Embryonic facial prominence (tissue), 1 donor: ENCODE results near the gene GALNT2.

Experiments
- DNase-seq: peaks from one replicate; pipeline ENCODE4 v3.0.0-alpha.2; 2016; ENCODE audit errors: extremely low spot score

The GALNT2 gene

DNA sequence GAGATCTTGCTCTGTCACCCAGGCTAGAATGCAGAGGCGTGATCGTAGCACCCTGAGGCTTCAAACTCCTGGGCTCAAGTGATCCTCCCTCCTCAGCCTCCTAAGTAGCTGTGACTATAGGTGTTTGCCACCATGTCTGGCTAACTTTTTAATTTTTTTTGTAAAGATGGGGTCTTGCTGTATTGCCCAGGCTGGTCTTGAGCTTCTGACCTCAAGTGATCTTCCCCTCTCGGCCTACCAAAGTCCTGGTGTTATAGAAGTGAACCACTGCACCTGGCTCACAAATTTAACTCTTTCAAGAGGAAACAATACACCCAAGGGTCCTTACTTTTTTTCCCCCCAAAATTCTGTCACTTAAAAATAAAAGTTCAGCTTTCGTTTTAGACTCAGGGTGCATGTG is 62.3 kb downstream of the GALNT2 start:
- DNase-seq = no peak

DNA sequence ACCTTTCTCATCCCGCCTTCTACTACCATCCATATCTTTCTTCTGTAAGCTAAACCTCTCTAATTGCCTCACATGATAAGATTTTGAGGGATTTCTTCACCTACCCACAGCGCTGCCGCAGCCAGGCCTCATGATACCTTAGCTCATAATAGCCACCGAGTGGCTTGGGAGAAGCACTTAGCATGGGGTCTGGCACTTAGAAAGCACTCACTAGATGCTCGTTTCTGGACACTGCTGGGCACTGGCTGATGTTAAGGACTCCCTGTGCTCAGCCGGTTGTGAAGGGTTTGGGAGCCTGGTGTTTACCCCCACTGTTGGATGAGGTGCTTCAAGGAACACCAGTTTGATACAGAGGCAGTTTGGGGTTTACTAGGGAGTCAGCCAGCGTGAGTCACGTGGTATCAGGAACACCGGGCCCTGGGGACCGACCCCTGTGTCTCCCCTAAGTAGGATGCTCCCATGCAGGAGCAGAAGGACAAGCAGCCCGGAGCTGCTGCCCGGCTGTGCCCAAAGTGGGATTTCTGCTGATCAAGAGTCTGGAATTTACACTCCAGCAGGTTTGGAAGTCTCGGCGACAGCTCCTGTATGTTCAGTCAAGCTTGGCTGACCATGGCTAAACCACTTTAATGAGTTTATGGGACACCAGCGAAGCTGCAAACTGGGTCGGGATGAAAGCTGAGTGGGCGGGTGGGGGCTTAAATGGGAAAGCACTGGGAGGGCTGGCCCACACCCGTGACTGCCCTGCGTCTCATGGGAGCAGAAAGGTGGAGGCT is 63.3 kb downstream of the GALNT2 start:
- DNase-seq = no peak

DNA sequence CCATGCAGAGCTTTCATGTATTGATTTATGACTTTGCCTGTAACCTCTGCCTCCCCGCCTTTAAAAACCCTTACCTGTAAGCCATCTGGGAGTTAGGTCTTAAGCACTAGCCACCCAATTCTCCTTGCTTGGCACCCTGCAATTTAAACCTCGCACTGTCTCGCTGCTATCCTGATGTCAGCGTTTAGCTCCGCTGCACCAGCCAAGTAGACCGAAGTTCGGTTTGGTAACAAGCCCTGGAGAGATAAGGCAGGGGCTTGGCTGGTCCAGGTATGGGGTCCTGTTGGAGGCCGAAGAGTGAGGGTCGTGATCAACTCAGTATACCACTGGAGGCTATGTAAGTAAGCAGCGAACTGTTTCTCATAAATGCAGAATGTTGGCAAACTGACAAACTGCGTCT is 64.4 kb downstream of the GALNT2 start:
- no peak for DNase-seq

DNA sequence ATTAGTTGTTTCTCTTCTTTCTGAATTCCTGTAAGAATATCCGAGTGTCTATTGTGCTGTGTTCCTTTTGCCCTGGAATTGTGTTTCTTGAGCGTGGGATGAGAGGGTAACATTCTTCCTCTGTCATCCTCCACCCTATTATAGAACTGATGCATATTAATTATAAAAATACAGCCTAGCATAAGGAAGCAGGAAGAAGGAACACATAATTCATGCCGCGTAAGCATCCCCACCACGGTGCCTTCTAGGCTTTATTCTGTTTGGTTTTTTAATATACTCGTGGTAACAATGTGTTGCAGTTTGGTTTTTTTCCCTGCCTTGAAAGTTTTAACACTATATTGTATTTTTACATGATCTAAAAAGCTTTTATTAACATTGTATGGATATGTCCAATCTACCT is 65.7 kb downstream of the GALNT2 start:
- DNase-seq = no peak

DNA sequence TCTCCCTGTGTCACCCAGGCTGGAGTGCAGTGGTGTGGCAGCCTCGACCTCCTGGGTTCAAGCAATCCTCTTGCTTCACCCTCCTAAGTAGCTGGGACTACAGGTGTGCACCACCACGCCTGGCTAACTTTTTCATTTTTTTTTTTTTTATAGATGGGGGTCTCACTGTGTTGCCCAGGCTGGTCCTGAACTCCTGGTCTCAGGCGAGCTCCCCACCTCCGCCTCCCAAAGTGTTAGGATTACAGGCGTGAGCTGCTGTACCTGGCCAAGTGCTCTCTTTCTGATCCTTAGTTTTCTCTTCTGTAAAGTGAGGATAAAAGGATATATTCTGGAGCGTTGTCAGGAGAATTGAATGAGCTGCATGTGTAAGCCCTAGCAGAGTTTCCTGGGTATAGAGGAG is 68.7 kb downstream of the GALNT2 start:
- DNase-seq = no peak

DNA sequence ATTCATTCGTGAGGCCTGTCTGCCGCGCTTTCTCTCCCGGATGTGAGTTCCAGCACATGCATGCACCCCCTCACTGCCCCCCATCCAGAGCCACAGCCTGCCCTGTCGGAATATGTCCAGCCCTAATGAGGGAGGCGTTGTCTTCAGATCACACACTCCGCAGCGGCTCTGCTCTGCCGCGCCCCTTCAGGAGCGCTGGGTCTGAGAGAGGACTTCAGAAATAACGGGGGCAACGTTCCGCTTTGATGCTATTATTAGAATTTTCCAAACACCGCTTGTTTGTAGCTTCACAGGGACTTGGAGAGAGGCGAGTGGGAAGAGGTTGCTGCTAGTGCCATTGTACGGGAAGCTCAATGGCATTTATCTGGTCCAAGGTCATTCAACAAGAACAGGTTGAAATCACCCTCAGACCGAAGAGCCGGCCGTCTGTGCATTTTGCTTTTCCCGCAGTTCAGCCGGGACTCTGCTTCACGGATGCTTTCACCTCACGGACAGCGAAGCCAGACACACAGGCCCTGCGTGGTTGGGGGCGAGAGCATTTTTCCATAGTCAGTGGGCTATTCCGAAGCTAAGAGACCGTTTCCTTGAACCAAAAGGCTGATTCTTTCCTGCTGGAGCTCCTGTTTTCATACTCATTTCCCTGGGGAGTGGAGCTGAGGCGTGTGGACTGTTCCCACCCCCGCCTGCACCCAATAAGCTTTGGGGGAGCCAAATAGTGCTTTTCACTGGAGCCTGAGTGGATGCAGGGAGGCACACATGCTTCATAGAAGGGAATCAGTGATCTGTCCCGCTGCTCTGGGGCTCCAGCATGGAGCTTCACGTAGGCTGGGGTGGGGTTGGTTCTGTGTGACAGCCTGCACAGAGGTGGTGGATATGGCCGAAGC is 69.7 kb downstream of the GALNT2 start:
- DNase-seq = no peak

DNA sequence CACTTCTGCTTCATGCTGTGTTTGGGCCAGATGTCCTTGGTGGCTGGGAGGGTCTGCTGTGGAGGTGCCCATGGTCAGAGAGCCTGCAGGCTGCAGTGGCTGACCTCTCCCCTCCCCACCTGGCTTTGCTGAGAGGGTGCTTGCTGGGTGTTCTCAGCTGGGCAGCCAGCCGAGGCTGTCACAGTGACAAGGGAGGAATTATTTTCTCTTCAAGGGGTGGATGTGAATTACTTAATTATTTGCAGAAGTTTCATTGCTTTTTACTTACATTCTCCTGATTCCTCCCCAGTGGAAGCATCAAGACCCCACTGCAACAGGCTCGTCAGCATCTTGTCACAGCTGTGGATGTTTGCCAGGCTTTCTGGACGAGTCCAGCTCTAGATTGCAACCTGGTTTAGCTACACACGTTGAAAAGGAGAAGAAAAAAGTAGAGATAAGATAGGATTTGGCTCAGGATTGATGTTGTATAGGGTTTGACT is 70.3 kb downstream of the GALNT2 start:
- DNase-seq = no peak

DNA sequence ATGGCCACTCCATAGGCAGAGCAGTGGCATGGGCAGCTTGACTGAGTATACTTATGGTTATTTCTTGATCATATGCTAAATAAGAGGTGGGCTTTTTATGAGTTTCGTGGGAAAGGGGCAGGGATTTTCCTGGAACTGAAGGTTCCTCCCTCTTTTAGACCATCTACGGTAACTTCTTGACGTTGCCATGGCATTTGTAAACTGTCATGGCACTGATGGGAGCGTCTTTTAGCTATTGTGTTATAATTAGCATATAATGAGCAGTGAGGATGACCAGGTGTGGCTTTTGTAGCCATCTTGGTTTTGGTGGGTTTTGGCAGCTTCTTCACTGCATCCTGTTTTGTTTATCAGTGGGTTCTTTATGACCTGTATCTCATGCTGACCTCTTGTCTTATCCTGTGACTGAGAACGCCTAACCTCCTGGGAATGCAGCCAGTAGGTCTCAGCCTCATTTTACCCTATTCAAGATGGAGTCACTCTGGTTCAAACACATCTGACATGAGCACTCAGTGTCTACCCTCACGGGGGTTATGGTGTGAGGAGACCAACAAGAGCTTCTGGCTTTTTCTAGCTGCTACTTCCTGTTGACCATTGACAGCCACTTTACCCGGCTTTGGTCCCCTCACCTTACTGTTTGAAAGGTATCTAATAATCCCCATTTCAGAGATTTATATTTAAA is 71.7 kb downstream of the GALNT2 start:
- DNase-seq = no peak

DNA sequence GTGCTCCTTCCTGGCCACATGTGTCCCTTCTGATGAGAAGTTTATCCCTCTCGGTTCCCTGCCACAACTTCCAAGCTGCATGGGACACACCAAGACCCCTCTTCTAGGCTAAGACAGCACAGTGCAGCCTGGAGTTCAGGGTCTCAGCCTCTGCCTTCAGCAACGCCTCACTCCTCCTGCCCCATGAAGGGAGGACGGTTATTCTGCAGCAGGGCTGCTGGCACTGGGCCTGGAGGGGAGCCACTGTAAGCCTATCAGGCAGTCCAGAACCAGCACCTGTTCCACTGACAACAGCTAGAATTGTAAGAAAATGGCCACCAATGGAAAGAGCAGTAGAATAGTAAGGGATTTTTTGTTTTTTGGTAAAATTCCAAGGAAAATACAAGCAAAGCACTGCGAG is 72.3 kb downstream of the GALNT2 start:
- DNase-seq = no peak

DNA sequence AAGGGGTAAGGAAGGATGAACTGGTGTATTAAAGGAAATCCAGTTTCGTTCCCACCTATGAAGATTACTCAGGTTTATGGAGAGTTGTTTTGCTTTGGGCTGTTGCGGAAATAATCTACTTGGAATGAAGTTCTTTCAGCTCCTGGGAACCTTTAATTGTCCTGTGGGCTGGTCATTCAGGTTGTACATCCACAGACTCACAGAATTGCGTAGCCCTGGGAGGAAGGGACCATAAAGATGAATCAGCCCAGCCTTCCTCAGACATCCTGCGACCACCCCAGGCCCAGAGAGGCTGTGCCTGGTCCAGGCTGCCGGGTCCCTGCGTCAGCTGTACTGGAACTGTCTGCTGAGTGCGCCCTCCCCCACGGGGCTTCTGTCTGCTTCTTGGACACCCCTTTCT is 72.7 kb downstream of the GALNT2 start:
- DNase-seq = no peak

DNA sequence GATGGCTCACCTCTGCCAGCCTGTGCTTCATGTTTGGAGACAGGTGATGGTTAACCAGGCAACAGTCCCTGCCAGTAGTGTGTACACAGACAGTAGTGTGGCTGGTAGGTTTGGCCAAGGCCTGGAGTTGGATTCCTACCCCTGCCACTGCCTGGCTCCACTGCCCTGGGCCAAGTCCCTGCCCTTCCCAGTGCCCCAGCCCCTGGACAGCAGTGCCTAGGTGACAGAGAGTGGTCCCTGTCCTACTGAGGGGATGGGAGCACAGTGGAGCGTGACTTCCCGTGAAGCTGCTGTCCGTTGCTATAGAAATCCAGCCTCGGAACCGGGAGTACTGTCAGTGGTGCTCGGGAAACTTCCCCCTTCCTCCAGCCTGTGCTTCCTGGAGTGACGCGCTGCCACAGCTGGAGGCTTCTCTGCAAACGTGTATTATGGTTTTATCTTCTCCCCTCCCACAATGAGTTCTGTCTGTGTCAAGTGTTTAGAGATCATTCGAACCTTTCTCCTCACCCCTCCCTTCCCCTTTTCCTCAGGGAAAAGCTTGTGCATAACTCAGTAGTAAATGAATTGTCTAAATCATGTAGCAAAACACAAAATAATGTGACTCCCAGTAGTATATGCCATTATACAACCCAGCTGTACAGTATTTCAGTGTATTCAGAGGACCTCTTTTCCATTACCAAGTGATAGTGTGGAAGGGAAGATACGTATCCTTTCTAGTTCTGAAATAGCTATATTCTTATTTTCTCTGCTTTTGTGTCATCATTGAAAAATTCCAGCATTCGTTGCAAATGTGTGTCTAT is 73.4 kb downstream of the GALNT2 start:
- DNase-seq = no peak

DNA sequence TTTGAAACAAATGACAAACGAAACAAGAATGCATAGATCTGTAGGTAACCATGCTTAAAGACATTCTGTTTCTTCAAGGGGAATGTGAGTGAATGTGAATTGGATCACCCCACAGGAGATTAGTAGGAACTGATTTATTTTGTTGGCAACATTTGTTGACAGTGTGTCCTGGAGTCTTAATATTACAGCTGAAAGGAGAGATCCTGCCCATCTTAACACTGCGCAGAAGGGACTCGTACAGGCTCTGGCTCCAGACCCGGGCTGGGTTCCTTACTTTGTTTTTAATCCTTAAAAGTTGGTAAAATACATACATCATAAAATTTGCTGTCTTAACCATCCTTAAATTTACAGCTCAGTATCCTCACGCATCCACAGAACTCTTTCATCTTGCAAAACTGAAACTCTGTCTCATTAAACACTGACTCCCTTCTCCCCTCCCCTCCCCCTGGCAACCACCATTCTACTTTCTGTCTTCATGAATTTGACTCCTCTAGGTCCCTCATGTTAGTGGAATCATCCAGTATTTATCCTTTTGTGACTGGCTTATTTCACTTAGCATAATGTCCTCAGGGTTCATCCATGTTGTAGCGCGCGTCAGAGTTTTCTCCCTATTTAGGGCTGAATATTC is 74.1 kb downstream of the GALNT2 start:
- no peak for DNase-seq

DNA sequence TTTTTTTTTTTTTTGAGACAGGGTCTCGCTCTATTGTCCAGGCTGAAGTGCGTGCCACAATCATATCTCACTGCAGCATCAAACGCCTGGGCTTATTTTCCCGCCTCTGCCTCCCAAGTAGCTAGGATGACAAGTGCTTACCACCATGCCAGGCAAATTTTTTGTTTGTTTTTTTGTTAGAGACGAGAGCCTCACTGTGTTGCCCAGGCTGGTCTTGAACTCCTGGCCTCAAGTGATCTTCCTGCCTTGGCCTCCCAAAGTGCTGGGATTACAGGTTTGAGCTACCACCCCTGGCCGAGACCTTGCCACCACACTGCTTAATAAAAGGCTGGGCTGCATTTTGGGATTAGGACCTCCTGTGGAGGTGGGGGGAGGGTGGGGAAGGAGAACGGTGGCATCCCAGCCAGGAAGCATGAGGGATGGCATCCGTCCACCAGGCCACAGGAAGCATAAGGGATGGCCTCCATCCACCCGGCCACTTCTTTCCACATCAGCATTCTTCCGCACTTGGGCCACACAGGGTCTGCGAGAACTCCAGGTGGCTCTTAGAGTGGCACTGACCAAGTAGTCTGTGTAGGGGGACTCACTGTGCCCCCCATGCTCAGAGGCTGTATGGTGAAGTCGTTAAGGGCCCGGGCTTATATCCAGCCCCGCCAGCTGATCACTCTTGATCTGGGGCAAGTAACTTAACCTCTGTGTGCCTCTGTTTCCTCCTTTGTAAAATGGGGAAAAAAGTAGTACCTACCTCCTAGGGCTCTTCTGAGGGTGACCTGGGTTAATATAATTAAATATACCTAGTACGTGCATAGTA is 75.0 kb downstream of the GALNT2 start:
- no peak for DNase-seq

DNA sequence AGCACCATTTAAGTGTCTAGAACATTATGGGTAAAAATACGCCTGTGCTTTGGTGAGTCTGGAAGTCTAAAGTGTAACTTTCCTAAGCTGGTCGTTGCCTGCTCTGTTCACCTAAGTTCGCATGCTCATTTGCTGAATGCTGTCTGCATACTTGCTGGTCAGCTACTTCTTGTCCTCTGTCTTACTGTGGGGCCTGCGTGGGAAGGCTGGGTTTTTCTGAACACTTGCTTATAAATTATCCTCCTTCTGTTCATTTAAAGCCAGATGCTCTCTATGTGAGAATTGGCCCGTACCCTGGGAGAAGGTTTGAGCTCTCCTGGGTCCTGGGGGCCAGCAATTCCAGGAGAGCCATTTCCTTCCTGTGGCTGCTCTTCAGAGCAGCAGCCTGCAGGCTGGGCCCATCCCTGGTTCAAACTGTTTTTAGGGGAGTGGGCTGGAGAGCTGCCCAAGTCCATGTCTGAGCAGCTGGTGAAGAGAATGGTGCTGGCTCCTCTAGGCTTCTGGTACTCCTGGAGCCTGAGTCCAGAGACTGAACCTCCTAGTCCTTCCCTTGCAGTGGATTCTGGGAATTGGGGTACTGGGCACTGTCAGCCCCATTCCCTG is 75.7 kb downstream of the GALNT2 start:
- DNase-seq = no peak

DNA sequence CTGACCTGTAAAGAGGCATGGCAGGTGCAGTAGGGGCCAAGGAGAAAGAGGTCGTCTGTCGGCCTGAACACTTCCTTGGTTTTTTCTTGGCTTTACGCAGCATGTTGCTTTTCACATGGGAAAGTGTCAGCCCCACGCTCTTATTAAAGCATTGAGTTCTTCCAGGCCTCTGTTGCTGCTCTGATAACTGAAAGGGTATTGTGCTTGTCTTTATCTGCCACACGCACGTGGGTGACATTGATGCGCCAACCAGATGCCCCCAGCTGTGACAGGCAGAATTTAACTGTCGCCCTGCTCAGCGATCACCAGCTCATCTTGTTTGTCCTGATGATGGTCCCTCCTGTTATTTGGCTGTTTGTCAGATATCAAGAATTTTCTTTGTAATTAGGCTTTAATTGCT is 76.5 kb downstream of the GALNT2 start:
- no peak for DNase-seq

DNA sequence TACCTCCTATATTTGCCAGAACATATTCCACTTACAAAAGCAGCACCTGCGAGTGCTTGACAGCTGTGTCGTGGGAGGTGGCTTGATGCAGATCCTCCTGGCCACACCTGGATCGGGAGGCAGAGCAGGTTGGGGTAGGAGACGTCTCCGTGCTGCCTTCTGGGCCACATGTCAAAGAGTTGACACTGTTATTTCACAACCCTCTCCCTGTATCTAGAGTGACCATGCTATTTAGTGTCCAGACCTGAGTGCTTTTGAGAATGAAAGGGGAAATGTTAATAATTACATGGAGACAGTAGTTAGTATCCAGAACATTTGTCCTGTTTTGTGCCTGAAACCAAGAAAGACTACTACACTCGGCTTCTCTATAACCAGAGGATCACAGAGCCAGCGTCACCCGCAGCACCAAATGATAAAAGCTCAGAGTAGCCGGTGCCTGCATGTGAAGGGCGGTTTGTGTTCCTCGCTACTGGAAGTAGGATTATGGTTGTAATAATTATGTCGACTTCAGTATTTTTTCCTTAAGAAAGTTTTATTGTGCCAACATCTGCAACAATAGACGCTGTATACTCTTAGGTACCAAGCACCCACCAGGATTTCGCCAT is 77.1 kb downstream of the GALNT2 start:
- DNase-seq = no peak

DNA sequence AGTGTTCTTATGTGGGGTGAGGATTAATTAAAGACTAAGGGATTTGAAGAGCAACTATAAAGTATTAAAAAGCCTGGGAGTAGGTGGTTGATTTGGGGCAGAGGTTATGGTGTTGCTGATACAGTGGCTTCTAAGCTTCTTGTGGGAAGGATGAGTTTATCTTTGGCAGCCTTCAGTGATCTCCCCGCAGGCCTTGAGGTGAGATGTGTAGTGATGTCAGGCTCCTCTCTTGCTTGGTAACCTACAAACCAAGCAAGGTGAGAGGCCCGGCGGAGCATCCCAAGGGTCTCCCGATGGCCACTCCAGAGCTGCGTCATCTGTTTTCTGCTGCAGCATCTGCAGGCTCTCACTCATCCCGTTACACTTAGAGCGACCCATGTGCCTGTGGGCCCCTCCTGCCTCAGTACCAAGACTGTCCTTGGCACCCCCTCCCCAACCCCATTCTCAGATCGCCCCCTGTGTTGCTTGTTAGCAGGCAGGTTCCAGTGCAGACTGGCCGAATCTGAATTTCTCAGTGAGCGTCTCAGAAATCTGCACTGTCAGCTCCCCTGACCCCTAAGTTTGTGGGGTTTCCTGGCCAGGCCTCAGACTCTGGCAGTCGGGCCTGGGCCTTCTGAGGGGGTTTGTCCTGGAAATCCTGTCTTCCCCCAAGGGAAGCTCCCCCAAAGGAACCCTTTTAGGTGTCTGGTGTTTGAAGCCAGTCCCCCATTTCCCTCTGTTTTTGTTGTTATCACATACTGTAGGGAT is 77.9 kb downstream of the GALNT2 start:
- no peak for DNase-seq

DNA sequence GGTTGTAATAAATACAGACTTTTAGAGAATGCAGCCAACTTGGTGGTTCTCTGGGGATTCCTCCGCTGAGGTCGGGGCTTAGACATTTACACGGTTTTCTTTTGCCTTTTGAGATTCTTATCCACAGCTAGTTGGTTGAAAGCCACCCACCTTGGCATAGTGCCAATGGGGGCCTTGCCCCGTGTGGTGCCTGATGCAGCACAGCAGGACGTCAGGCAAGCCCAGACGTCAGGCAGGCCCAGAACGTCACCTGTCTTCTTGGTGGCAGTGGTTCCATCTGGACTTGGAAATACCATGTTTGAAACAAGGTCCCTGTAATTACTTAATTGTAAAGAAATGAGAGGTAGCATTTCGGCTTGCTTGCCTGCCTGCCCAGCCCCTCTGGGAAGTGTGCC is 78.5 kb downstream of the GALNT2 start:
- no peak for DNase-seq
